C4-2B (cell line): ENCODE measurements around the gene PLEKHA5.

Experiments used
- ZFX ChIP-seq: fragments of 450-650 bp; IDR thresholded peaks from 2 replicates; pipeline ENCODE4 v1.6.1; 2017
- TF ChIP-seq, protein P1 (sequence below): fragments of 450-650 bp; conservative IDR thresholded peaks from 2 replicates; pipeline ENCODE4 v1.5.1; 2017; ENCODE audit warnings: mild to moderate bottlenecking

GRCh38 chr12:19415563-19415962 lies 286.0 kb downstream of the PLEKHA5 start:
- TF ChIP-seq, protein P1, sequence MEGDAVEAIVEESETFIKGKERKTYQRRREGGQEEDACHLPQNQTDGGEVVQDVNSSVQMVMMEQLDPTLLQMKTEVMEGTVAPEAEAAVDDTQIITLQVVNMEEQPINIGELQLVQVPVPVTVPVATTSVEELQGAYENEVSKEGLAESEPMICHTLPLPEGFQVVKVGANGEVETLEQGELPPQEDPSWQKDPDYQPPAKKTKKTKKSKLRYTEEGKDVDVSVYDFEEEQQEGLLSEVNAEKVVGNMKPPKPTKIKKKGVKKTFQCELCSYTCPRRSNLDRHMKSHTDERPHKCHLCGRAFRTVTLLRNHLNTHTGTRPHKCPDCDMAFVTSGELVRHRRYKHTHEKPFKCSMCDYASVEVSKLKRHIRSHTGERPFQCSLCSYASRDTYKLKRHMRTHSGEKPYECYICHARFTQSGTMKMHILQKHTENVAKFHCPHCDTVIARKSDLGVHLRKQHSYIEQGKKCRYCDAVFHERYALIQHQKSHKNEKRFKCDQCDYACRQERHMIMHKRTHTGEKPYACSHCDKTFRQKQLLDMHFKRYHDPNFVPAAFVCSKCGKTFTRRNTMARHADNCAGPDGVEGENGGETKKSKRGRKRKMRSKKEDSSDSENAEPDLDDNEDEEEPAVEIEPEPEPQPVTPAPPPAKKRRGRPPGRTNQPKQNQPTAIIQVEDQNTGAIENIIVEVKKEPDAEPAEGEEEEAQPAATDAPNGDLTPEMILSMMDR: no peak
- TF ChIP-seq ZFX: no peak
